GM10248 (cell line): ENCODE results near the gene MAP4K4.

Source experiments
- CTCF ChIA-PET: fragments of 300-600 bp; sonication (Branson Sonifier 250); formaldehyde crosslinking; extraction: SDS; loops from one replicate; lab custom pipeline; 2021; ENCODE audit warnings: antibody characterized with exemption; lab: Yijun Ruan, JAX
- POLR2A ChIA-PET: fragments of 350-650 bp; sonication (Branson Sonifier 250); formaldehyde crosslinking; extraction: SDS; loops from one replicate; lab custom pipeline; 2020; ENCODE audit warnings: antibody characterized with exemption; lab: Yijun Ruan, JAX
- DNase-seq: peaks from one replicate; pipeline ENCODE4 v3.0.0; 2012; ENCODE audit errors: extremely low spot score
- CTCF ChIP-seq: IDR thresholded peaks from 2 replicates; pipeline ENCODE4 v1.5.1; 2012; ENCODE audit warnings: mild to moderate bottlenecking, low read depth; ENCODE audit errors: extremely low read depth, missing control alignments, control extremely low read depth

MAP4K4 gene

GRCh38 chr2:101689114-101689825 is 8.2 kb upstream of the MAP4K4 start:
- TF ChIP-seq CTCF: no peak
- ChIA-PET POLR2A (no interaction called here), CTCF (interaction anchor here (1.3 kb wide), 1 partner anchor 81 kb away, joined by 3 read pairs; no protein-coding TSS in a partner anchor)
- no peak for DNase-seq

- CTCF ChIA-PET: no interaction called here
- no peak for DNase-seq
- POLR2A ChIA-PET: no interaction called here
These were observed 6.9 kb upstream of the MAP4K4 start for GRCh38 chr2:101690547-101691152.

GRCh38 chr2:101692041-101692440 is 5.5 kb upstream of the MAP4K4 start:
- no peak for DNase-seq
- ChIA-PET POLR2A (no interaction called here), CTCF (interaction anchor here (1.0 to 1.4 kb wide), 3 partner anchors 14 to 120 kb away, joined by 3 to 4 read pairs (median 3); no protein-coding TSS in a partner anchor)
- TF ChIP-seq CTCF: no peak

More at GRCh38 chr2:101690547-101691152, 6.9 kb upstream of the MAP4K4 start:
- TF ChIP-seq CTCF: no peak

GRCh38 chr2:101692766-101693165 is 4.7 kb upstream of the MAP4K4 start:
- TF ChIP-seq CTCF: no peak
- DNase-seq: no peak
- ChIA-PET CTCF (interaction anchor here (1.0 kb wide), 1 partner anchor 121 kb away, joined by 3 read pairs; no protein-coding TSS in a partner anchor), POLR2A (no interaction called here)

- no peak for DNase-seq
- TF ChIP-seq CTCF: no peak
- POLR2A ChIA-PET: no interaction called here
- CTCF ChIA-PET: interaction anchor here (0.9 kb wide), 1 partner anchor 28 kb away, joined by 3 read pairs; no protein-coding TSS in a partner anchor
These were observed 3.4 kb upstream of the MAP4K4 start for GRCh38 chr2:101693991-101694588.
